ENCODE measurements around the gene ROBO2.

The ROBO2 gene

DNA sequence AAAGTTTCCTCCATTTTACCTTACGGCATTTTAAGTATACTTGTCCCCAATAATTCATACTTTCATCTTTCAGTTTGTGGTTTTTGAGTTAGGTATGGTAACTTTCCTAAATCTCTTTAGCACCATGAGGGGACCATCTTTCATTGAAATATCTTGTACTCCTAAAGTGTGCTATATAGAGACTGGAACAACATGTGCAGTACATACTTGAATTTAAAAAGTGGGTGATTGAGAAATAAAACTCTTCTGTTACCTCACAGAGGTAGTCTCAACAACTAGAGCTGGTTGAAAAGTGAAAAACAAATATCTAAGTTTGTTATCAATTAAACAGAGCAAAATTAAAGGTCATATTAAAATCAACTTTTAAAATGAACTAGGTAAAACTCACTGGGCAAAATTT is 423.1 kb downstream of the ROBO2 start (continued):
- TF ChIP-seq, protein P1, sequence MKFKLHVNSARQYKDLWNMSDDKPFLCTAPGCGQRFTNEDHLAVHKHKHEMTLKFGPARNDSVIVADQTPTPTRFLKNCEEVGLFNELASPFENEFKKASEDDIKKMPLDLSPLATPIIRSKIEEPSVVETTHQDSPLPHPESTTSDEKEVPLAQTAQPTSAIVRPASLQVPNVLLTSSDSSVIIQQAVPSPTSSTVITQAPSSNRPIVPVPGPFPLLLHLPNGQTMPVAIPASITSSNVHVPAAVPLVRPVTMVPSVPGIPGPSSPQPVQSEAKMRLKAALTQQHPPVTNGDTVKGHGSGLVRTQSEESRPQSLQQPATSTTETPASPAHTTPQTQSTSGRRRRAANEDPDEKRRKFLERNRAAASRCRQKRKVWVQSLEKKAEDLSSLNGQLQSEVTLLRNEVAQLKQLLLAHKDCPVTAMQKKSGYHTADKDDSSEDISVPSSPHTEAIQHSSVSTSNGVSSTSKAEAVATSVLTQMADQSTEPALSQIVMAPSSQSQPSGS (tag by site-specific recombination; IDR thresholded peaks at IDR 0.05; ENCODE audit: low read depth): no peak

DNA sequence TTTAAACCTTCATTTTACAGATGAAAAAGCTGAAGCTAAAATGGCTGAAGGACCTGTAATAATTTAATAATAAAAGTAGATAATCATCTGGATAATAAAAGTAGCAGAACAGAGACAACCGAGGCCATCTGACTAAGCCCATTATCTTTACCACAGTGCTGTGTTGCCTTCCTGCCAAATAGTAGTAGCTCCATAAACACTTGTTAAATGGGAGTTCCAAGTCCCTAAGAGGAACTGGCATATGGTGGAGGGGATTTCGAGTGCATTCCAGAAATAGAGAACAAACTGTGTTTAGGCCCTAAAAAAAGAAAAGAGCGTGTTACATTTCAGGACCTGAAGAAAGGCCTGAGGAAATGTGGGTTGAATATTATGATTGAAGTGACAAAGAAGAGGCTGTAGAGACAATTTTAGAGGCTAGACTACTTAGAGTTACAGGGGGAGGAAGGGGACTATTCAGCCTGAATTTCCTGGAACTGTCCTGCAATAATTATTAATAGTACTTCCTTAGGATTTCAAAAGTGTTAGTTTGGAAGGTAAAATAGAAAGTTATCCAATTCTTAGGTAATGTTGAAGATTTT is 424.3 kb downstream of the ROBO2 start:
- CTCF ChIA-PET: no interaction called here

DNA sequence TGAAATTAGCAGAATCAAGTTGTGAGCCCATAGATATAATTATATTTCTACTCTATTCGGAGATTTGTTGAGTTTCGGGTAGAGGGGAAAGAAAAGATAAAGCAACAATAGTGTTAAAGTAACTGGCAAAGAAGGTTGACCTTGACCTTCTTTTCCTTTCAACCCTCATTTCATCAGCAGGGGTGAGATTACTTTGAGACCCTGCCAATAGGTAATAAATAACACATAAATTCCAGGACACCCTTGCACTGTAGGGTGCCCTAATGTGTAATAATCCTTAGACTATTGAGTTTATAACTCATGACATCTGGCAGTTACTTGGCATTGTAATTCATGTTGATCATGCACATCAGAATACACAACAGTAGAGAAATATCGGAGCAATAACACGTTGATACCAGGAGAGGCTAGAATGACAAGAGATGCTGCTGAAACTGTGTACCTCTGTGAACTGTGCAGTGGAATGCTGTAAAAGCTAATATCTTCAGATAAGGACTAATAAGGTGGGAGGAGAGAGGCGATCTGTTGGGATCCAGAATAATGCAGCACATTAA is 426.7 kb downstream of the ROBO2 start:
- Histone ChIP-seq H3K9me3 (ENCODE audit: control insufficient read depth, insufficient read depth, low read depth, low read length) (no peaks in the 10 kb centered on the region), H3K27ac (ENCODE audit: extremely low read depth, low read depth, low read length) (no peak overlapping the region), H3K4me1 (ENCODE audit: control insufficient read depth, insufficient read depth, low read length) (no peaks in the 10 kb centered on the region), H3K36me3 (ENCODE audit: control insufficient read depth in 2 of 2, insufficient read depth in 1 of 2, low read length in 2 of 2) (no peaks in the 10 kb centered on the region), H3K4me3 (ENCODE audit: low read depth, low read length) (no peak overlapping the region)
- ChIA-PET POLR2A (no interaction called here), CTCF (no interaction called here)
- TF ChIP-seq ZNF341 (tag by site-specific recombination; IDR thresholded peaks at IDR 0.05; ENCODE audit: low read depth): no peak
- no peak for TF ChIP-seq SALL2 (tag by site-specific recombination; IDR thresholded peaks at IDR 0.05; ENCODE audit: borderline replicate concordance)
- no peak for TF ChIP-seq ZFP41 (tag by site-specific recombination; IDR thresholded peaks at IDR 0.05; ENCODE audit: borderline replicate concordance)
- TF ChIP-seq ZNF19 (tag by site-specific recombination; IDR thresholded peaks at IDR 0.05; ENCODE audit: low read depth): no peak
- no peak for TF ChIP-seq ZNF302 (tag by site-specific recombination; IDR thresholded peaks at IDR 0.05; ENCODE audit: low read depth)
- TF ChIP-seq, protein P2, sequence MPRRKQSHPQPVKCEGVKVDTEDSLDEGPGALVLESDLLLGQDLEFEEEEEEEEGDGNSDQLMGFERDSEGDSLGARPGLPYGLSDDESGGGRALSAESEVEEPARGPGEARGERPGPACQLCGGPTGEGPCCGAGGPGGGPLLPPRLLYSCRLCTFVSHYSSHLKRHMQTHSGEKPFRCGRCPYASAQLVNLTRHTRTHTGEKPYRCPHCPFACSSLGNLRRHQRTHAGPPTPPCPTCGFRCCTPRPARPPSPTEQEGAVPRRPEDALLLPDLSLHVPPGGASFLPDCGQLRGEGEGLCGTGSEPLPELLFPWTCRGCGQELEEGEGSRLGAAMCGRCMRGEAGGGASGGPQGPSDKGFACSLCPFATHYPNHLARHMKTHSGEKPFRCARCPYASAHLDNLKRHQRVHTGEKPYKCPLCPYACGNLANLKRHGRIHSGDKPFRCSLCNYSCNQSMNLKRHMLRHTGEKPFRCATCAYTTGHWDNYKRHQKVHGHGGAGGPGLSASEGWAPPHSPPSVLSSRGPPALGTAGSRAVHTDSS (tag by site-specific recombination; IDR thresholded peaks at IDR 0.05): no peak
- TF ChIP-seq MYNN (tag by site-specific recombination; IDR thresholded peaks at IDR 0.05; ENCODE audit: borderline replicate concordance): no peak
- TF ChIP-seq ZNF202 (tag by site-specific recombination; IDR thresholded peaks at IDR 0.05; ENCODE audit: borderline replicate concordance): no peak
- no peak for TF ChIP-seq ZNF37A (tag by site-specific recombination; IDR thresholded peaks at IDR 0.05)
- TF ChIP-seq, protein P3, sequence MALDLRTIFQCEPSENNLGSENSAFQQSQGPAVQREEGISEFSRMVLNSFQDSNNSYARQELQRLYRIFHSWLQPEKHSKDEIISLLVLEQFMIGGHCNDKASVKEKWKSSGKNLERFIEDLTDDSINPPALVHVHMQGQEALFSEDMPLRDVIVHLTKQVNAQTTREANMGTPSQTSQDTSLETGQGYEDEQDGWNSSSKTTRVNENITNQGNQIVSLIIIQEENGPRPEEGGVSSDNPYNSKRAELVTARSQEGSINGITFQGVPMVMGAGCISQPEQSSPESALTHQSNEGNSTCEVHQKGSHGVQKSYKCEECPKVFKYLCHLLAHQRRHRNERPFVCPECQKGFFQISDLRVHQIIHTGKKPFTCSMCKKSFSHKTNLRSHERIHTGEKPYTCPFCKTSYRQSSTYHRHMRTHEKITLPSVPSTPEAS (tag by site-specific recombination; IDR thresholded peaks at IDR 0.05): no peak
- no peak for TF ChIP-seq YY2 (tag by site-specific recombination; IDR thresholded peaks at IDR 0.05)
- TF ChIP-seq ZNF10 (tag by site-specific recombination; IDR thresholded peaks at IDR 0.05): no peak
- TF ChIP-seq ZNF121 (tag by site-specific recombination; IDR thresholded peaks at IDR 0.05): no peak
- no peak for TF ChIP-seq SP7 (tag by site-specific recombination; IDR thresholded peaks at IDR 0.05)
- no peak for TF ChIP-seq ZNF366 (tag by site-specific recombination; conservative IDR thresholded peaks at IDR 0.05)
- TF ChIP-seq, protein P4, sequence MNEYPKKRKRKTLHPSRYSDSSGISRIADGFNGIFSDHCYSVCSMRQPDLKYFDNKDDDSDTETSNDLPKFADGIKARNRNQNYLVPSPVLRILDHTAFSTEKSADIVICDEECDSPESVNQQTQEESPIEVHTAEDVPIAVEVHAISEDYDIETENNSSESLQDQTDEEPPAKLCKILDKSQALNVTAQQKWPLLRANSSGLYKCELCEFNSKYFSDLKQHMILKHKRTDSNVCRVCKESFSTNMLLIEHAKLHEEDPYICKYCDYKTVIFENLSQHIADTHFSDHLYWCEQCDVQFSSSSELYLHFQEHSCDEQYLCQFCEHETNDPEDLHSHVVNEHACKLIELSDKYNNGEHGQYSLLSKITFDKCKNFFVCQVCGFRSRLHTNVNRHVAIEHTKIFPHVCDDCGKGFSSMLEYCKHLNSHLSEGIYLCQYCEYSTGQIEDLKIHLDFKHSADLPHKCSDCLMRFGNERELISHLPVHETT (tag by site-specific recombination; IDR thresholded peaks at IDR 0.05): no peak
- TF ChIP-seq ZNF596 (tag by site-specific recombination; IDR thresholded peaks at IDR 0.05): no peak
- no peak for TF ChIP-seq ZNF416 (tag by site-specific recombination; IDR thresholded peaks at IDR 0.05)

More for the DNA sequence above, 424.3 kb downstream of the ROBO2 start:
- no peak overlapping the region for H3K4me3 ChIP-seq (ENCODE audit: low read depth, low read length)
- no peaks in the 10 kb centered on the region for H3K4me1 ChIP-seq (ENCODE audit: control insufficient read depth, insufficient read depth, low read length)
- no peak overlapping the region for H3K27ac ChIP-seq (ENCODE audit: extremely low read depth, low read depth, low read length)
- H3K9me3 ChIP-seq (ENCODE audit: control insufficient read depth, insufficient read depth, low read depth, low read length): no peaks in the 10 kb centered on the region
- no peak for TF ChIP-seq SP2 (tag by site-specific recombination; IDR thresholded peaks at IDR 0.05)
- no peak for TF ChIP-seq ZNF501 (tag by site-specific recombination; IDR thresholded peaks at IDR 0.05)
- TF ChIP-seq, protein P5, sequence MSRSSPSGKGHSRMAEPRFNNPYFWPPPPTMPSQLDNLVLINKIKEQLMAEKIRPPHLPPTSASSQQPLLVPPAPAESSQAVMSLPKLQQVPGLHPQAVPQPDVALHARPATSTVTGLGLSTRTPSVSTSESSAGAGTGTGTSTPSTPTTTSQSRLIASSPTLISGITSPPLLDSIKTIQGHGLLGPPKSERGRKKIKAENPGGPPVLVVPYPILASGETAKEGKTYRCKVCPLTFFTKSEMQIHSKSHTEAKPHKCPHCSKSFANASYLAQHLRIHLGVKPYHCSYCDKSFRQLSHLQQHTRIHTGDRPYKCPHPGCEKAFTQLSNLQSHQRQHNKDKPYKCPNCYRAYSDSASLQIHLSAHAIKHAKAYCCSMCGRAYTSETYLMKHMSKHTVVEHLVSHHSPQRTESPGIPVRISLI (tag by site-specific recombination; IDR thresholded peaks at IDR 0.05): no peak
- no peak for TF ChIP-seq ZNF394 (tag by site-specific recombination; IDR thresholded peaks at IDR 0.05; ENCODE audit: borderline replicate concordance)
- TF ChIP-seq, protein P2 (tag by site-specific recombination; IDR thresholded peaks at IDR 0.05): no peak
- TF ChIP-seq ZNF610 (tag by site-specific recombination; IDR thresholded peaks at IDR 0.05; ENCODE audit: borderline replicate concordance): no peak
- TF ChIP-seq PRDM1 (tag by site-specific recombination; IDR thresholded peaks at IDR 0.05): no peak
- no peak for TF ChIP-seq KLF1 (tag by site-specific recombination; IDR thresholded peaks at IDR 0.05)
- TF ChIP-seq ZNF19 (tag by site-specific recombination; IDR thresholded peaks at IDR 0.05; ENCODE audit: low read depth): no peak
- no peak for TF ChIP-seq ZNF677 (tag by site-specific recombination; IDR thresholded peaks at IDR 0.05)
- POLR2A ChIA-PET: no interaction called here
- no peaks in the 10 kb centered on the region for H3K36me3 ChIP-seq (ENCODE audit: control insufficient read depth in 2 of 2, insufficient read depth in 1 of 2, low read length in 2 of 2)

Data from HEK293 (cell line).